GM23338 (cell line): ENCODE results near the gene MAP3K5.

Experiments used
- CREB1 ChIP-seq: fragments of 250-450 bp; sonication (Bioruptor Pico); IDR thresholded peaks from 2 replicates; pipeline ENCODE4 v1.5.0; 2020; ENCODE audit warnings: low read depth, mild to moderate bottlenecking, moderate library complexity
- CTCF ChIP-seq, 2 experiments: fragments of 200-600 bp in 1 of 2; sonication (generic) in 1 of 2; conservative IDR thresholded peaks; 2 replicates each; pipeline versions ENCODE4 v1.5.1 to v1.6.1; 2016 to 2017; ENCODE audit warnings: antibody characterized with exemption in 2 of 2, low read depth in 2 of 2, mild to moderate bottlenecking in 2 of 2, moderate library complexity in 1 of 2

GRCh38 chr6:136790411-136791295 lies 1.6 kb downstream of the MAP3K5 start:
- TF ChIP-seq CTCF (conservative IDR thresholded peaks at IDR 0.05; ENCODE audit: low read depth in 2 of 2) (no peak), CREB1 (no peak)
